ENCODE data around the gene GUSB. TPM values are rescaled to one million over a fixed set of nuclear protein-coding genes. Genes with fewer than 3 reads are reported as not detected.
"Not testable (repeated sequence)": the region's sequence is repeated elsewhere in the genome, so short reads cannot be mapped to it uniquely, and the experiment has no call there.

Gene GUSB
- total RNA-seq, 1 experiment from 2014 or later = 62.0 TPM

GRCh38 chr7:65989694-65990080, 7.7 kb upstream of the GUSB start:
- no CpG with 5 or more reads among the region's 3 CpGs for WGBS (ENCODE audit: extremely low coverage, insufficient read length, low lambda C conversion rate)
- Histone ChIP-seq H3K4me2 (ENCODE audit: insufficient read depth, insufficient read length, low read length) (no peak overlapping the region), H4K20me1 (ENCODE audit: control insufficient read depth, insufficient read depth, insufficient read length) (no peaks in the 10 kb centered on the region), H2BK120ac (ENCODE audit: low read depth, low read length, poor library complexity, severe bottlenecking) (no peak overlapping the region), H3K23ac (ENCODE audit: insufficient read length, low read depth, low read length) (no peak overlapping the region), H3K79me2 (ENCODE audit: insufficient read depth, low read length) (no peaks in the 10 kb centered on the region), H2BK15ac (ENCODE audit: low read depth, low read length) (no peak overlapping the region), H3K27me3 (ENCODE audit: insufficient read depth, low read length) (no peaks in the 10 kb centered on the region), H4K5ac (ENCODE audit: insufficient read length, low read depth, low read length) (no peak overlapping the region), H3K79me1 (ENCODE audit: insufficient read depth, low read depth, low read length, poor library complexity, severe bottlenecking) (no peaks in the 10 kb centered on the region), H4K91ac (ENCODE audit: insufficient read length, low read depth, low read length) (no peak overlapping the region), H3K4ac (ENCODE audit: low read depth, low read length) (no peak overlapping the region), H3K4me1 (ENCODE audit: insufficient read depth, low read length) (no peaks in the 10 kb centered on the region), H3K9ac (ENCODE audit: extremely low read depth, insufficient read length, low read length) (no peak overlapping the region), H2BK20ac (ENCODE audit: low read depth, low read length, poor library complexity, severe bottlenecking) (no peak overlapping the region), H3K9me3 (ENCODE audit: control insufficient read depth, low read depth, low read length) (no peaks in the 10 kb centered on the region), H3K14ac (ENCODE audit: insufficient read depth, low read length) (no peak overlapping the region), H2AK5ac (ENCODE audit: insufficient read length, low read length) (no peak overlapping the region), H4K8ac (replicated peaks; ENCODE audit: insufficient read length, low read depth, low read length) (no peak overlapping the region), H2BK12ac (ENCODE audit: insufficient read length, low read depth, low read length) (no peak overlapping the region), H3K27ac (ENCODE audit: insufficient read length, low read depth, low read length) (no peak overlapping the region), H3T11ph (ENCODE audit: low read length) (no peak overlapping the region), H2AFZ (ENCODE audit: low read length) (no peak overlapping the region), H3K56ac (ENCODE audit: insufficient read length, low read depth, low read length) (no peak overlapping the region), H2BK5ac (ENCODE audit: insufficient read length, low read length) (no peak overlapping the region), H3K23me2 (ENCODE audit: insufficient read length, low read depth, low read length, poor library complexity, severe bottlenecking) (no peaks in the 10 kb centered on the region), H3K18ac (ENCODE audit: insufficient read length, low read depth, low read length) (no peak overlapping the region)
- Mint-ChIP-seq H3K4me3 (no peak overlapping the region), H3K27ac (no peak overlapping the region), H3K36me3 (ENCODE audit: insufficient read depth in 1 of 3, low read depth in 3 of 3) (no peaks in the 10 kb centered on the region), H3K9me3 (no peaks in the 10 kb centered on the region), H3K4me1 (peaks cover 2% of the 10 kb centered on the region in 2 experiments; a peak in 3 of 4 replicates), H3K27me3 (ENCODE audit: low read depth) (peaks cover under 1% of the 10 kb centered on the region; the same call in 1 of the 2 replicates)
- DNase-seq = no peak
- TF ChIP-seq CTCF (conservative IDR thresholded peaks at IDR 0.05) = no peak

DNA sequence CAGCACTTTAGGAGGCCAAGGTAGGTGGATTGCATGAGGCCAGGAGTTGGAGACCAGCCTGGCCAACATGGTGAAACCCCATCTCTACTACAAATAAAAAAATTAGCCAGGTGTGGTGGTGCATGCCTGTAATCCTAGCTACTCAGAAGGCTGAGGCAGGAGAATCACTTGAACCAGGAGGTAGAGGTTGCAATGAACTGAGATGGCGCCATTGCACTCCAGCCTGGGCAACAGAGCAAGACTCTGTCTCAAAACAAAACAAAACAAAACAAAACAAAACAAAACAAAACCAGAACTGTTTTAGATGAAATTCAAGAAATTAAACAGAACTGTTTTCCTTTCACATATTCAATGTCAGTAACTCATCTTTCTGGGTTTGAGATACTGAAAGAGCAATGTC, 6.5 kb upstream of the GUSB start:
- H3K4me1 ChIP-seq (ENCODE audit: insufficient read depth, low read length); H3K9me3 Mint-ChIP-seq; H3K56ac ChIP-seq (ENCODE audit: insufficient read length, low read depth, low read length); H4K5ac ChIP-seq (ENCODE audit: insufficient read length, low read depth, low read length); H3K79me2 ChIP-seq (ENCODE audit: insufficient read depth, low read length); H3K18ac ChIP-seq (ENCODE audit: insufficient read length, low read depth, low read length); DNase-seq; H2BK120ac ChIP-seq (ENCODE audit: low read depth, low read length, poor library complexity, severe bottlenecking); H4K20me1 ChIP-seq (ENCODE audit: control insufficient read depth, insufficient read depth, insufficient read length); H2BK12ac ChIP-seq (ENCODE audit: insufficient read length, low read depth, low read length); H2AFZ ChIP-seq (ENCODE audit: low read length); H2BK15ac ChIP-seq (ENCODE audit: low read depth, low read length); H3K27me3 Mint-ChIP-seq (ENCODE audit: low read depth); H3K27ac ChIP-seq (ENCODE audit: insufficient read length, low read depth, low read length); H2BK5ac ChIP-seq (ENCODE audit: insufficient read length, low read length); H3K79me1 ChIP-seq (ENCODE audit: insufficient read depth, low read depth, low read length, poor library complexity, severe bottlenecking); H3K23ac ChIP-seq (ENCODE audit: insufficient read length, low read depth, low read length); H3K4me1 Mint-ChIP-seq; H3K4me2 ChIP-seq (ENCODE audit: insufficient read depth, insufficient read length, low read length); H3K27ac Mint-ChIP-seq; H2BK20ac ChIP-seq (ENCODE audit: low read depth, low read length, poor library complexity, severe bottlenecking); H3K4ac ChIP-seq (ENCODE audit: low read depth, low read length); H4K91ac ChIP-seq (ENCODE audit: insufficient read length, low read depth, low read length); H2AK5ac ChIP-seq (ENCODE audit: insufficient read length, low read length); H3K4me3 Mint-ChIP-seq; H3K9me3 ChIP-seq (ENCODE audit: control insufficient read depth, low read depth, low read length); H4K8ac ChIP-seq (replicated peaks; ENCODE audit: insufficient read length, low read depth, low read length); H3K9ac ChIP-seq (ENCODE audit: extremely low read depth, insufficient read length, low read length); H3K36me3 Mint-ChIP-seq (ENCODE audit: insufficient read depth in 1 of 3, low read depth in 3 of 3); H3K23me2 ChIP-seq (ENCODE audit: insufficient read length, low read depth, low read length, poor library complexity, severe bottlenecking); H3K14ac ChIP-seq (ENCODE audit: insufficient read depth, low read length); H3K27me3 ChIP-seq (ENCODE audit: insufficient read depth, low read length); H3T11ph ChIP-seq (ENCODE audit: low read length): not testable (repeated sequence)
- no CpG with 5 or more reads among the region's 1 CpG for WGBS (ENCODE audit: extremely low coverage, insufficient read length, low lambda C conversion rate)
